Measurements from ENCODE around the gene TPRG1. TPM values are rescaled to one million over a fixed set of nuclear protein-coding genes. Genes with fewer than 3 reads are reported as not detected.

The TPRG1 gene
- polyA plus RNA-seq, 1 donor (not counting 4 experiments of a cell fraction or from before 2014, with no cell fraction given): 1.5 TPM

DNA sequence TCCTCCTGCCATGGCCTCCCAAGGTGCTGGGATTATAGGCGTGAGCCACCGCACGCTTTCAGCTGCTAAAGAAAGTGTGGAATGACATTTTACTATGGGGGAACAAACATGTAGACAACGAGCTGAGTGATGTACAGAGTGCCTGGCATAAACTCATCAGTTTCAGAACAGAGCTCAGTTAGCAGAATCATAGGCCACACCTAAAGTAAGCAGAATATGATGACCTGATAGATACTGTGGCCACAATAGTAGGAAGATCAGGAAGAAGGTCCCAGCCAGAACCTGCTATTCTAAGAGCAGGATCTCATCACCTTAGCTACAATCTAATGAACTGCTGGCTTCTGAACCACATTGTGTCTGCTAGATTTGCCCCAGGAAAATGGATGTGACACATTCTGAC, 158.3 kb downstream of the TPRG1 start:
- Histone ChIP-seq H3K9me3 (ENCODE audit: control insufficient read depth, low read depth, low read length) (no peaks in the 10 kb centered on the region), H3K4me2 (ENCODE audit: control insufficient read depth, extremely low read depth, insufficient read depth, low read depth, low read length) (no peak overlapping the region), H3K9ac (ENCODE audit: control insufficient read depth, extremely low read depth, insufficient read depth, low read length) (no peak overlapping the region), H3K36me3 (ENCODE audit: control insufficient read depth in 2 of 2, extremely low read depth in 1 of 2, insufficient read depth in 2 of 2, low read length in 2 of 2) (no peaks in the 10 kb centered on the region), H3K9me1 (ENCODE audit: control insufficient read depth, extremely low read depth, insufficient read depth, low read length) (no peaks in the 10 kb centered on the region), H3K4me1 (ENCODE audit: control insufficient read depth, extremely low read depth, insufficient read depth, low read length) (peaks cover 15% of the 10 kb centered on the region), H3K4me3 (ENCODE audit: control insufficient read depth in 2 of 3, extremely low read depth in 1 of 3, insufficient read depth in 2 of 3, low read depth in 1 of 3, low read length in 3 of 3) (no peak overlapping the region), H4K20me1 (ENCODE audit: control insufficient read depth, extremely low read depth, insufficient read depth, low read length) (no peaks in the 10 kb centered on the region), H2AFZ (ENCODE audit: control insufficient read depth, low read length) (no peak overlapping the region), H3K79me2 (ENCODE audit: control insufficient read depth, insufficient read depth, low read length) (no peaks in the 10 kb centered on the region), H3K27me3 (ENCODE audit: control insufficient read depth, extremely low read depth, insufficient read depth, low read length) (no peaks in the 10 kb centered on the region), H3K27ac (ENCODE audit: control insufficient read depth, insufficient read depth, low read length) (no peak overlapping the region)
- FAIRE-seq (no peak), DNase-seq (ENCODE audit: low read depth, low spot score) (no peak)
- TF ChIP-seq EZH2 (IDR thresholded peaks at IDR 0.05; ENCODE audit: low read length): no peak
- TF ChIP-seq, protein P1, sequence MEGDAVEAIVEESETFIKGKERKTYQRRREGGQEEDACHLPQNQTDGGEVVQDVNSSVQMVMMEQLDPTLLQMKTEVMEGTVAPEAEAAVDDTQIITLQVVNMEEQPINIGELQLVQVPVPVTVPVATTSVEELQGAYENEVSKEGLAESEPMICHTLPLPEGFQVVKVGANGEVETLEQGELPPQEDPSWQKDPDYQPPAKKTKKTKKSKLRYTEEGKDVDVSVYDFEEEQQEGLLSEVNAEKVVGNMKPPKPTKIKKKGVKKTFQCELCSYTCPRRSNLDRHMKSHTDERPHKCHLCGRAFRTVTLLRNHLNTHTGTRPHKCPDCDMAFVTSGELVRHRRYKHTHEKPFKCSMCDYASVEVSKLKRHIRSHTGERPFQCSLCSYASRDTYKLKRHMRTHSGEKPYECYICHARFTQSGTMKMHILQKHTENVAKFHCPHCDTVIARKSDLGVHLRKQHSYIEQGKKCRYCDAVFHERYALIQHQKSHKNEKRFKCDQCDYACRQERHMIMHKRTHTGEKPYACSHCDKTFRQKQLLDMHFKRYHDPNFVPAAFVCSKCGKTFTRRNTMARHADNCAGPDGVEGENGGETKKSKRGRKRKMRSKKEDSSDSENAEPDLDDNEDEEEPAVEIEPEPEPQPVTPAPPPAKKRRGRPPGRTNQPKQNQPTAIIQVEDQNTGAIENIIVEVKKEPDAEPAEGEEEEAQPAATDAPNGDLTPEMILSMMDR (optimal IDR thresholded peaks at IDR 0.05 in 1 of 3, IDR thresholded peaks at IDR 0.05 in 1 of 3, conservative IDR thresholded peaks at IDR 0.05 in 1 of 3; ENCODE audit: extremely low read depth in 1 of 3, insufficient read depth in 2 of 3, low read length in 3 of 3): no peak
- dilution Hi-C loops (cut with MboI; ENCODE audit: extremely low pct_ligation_motif_present, low sequenced_read_pairs): no loop called here

DNA sequence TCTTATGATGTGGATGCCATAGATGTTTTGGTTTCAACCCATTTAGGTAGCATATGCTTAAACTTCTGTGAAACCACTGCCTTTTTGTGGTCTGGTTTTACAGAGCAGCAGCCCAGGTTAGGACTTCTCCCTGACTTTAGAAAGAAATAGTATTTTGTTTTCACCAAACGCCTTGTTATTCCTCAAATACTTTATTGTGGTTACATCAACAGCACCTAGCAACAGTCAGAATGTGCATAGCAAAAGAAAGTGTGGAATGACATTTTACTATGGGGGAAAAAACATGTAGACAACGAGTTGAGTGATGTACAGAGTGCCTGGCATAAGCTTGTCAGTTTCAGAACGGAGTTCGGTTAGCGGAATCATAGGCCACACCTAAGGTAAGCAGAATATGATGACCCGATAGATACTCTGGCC, 159.2 kb downstream of the TPRG1 start:
- Histone ChIP-seq H3K4me1 (ENCODE audit: control insufficient read depth, extremely low read depth, insufficient read depth, low read length) (peaks cover 19% of the 10 kb centered on the region), H3K27me3 (ENCODE audit: control insufficient read depth, extremely low read depth, insufficient read depth, low read length) (no peaks in the 10 kb centered on the region), H3K36me3 (ENCODE audit: control insufficient read depth in 2 of 2, extremely low read depth in 1 of 2, insufficient read depth in 2 of 2, low read length in 2 of 2) (no peaks in the 10 kb centered on the region), H2AFZ (ENCODE audit: control insufficient read depth, low read length) (no peak overlapping the region), H3K27ac (ENCODE audit: control insufficient read depth, insufficient read depth, low read length) (no peak overlapping the region), H4K20me1 (ENCODE audit: control insufficient read depth, extremely low read depth, insufficient read depth, low read length) (no peaks in the 10 kb centered on the region), H3K4me3 (ENCODE audit: control insufficient read depth in 2 of 3, extremely low read depth in 1 of 3, insufficient read depth in 2 of 3, low read depth in 1 of 3, low read length in 3 of 3) (no peak overlapping the region), H3K79me2 (ENCODE audit: control insufficient read depth, insufficient read depth, low read length) (no peaks in the 10 kb centered on the region), H3K4me2 (ENCODE audit: control insufficient read depth, extremely low read depth, insufficient read depth, low read depth, low read length) (peak overlapping the region; percentile 8), H3K9me1 (ENCODE audit: control insufficient read depth, extremely low read depth, insufficient read depth, low read length) (no peaks in the 10 kb centered on the region), H3K9ac (ENCODE audit: control insufficient read depth, extremely low read depth, insufficient read depth, low read length) (no peak overlapping the region), H3K9me3 (ENCODE audit: control insufficient read depth, low read depth, low read length) (no peaks in the 10 kb centered on the region)
- FAIRE-seq (peak; percentile 13), DNase-seq (ENCODE audit: low read depth, low spot score) (no peak)
- dilution Hi-C loops (cut with MboI; ENCODE audit: extremely low pct_ligation_motif_present, low sequenced_read_pairs): no loop called here
- TF ChIP-seq EZH2 (IDR thresholded peaks at IDR 0.05; ENCODE audit: low read length): no peak
- TF ChIP-seq, protein P1 (optimal IDR thresholded peaks at IDR 0.05 in 1 of 3, IDR thresholded peaks at IDR 0.05 in 1 of 3, conservative IDR thresholded peaks at IDR 0.05 in 1 of 3; ENCODE audit: extremely low read depth in 1 of 3, insufficient read depth in 2 of 3, low read length in 3 of 3): no peak
